ENCODE measurements around the gene ZNF561. TPM values are rescaled to one million over a fixed set of nuclear protein-coding genes. Genes with fewer than 3 reads are reported as not detected.

Gene ZNF561
- total and polyA plus RNA-seq, 10 of the 15 experiments (the other 5 are each of a cell fraction or from before 2014, with no cell fraction given) = 12.8 to 38.2 (median 22.2) TPM

GRCh38 chr19:9584073-9584833 lies 36.8 kb downstream of the ZNF561 start, which contains the start of gene ZNF121 (continued):
- TF ChIP-seq PAX5 (IDR thresholded peaks at IDR 0.05; ENCODE audit: borderline replicate concordance, low read depth, low read length) = no peak; the same call in 1 of the 2 replicates
- peak; percentile 90 for TF ChIP-seq ZBTB40 (IDR thresholded peaks at IDR 0.05; ENCODE audit: borderline replicate concordance)
- no peak for TF ChIP-seq SUZ12 (IDR thresholded peaks at IDR 0.05; ENCODE audit: unreplicated experiment)
- TF ChIP-seq BHLHE40 (IDR thresholded peaks at IDR 0.05; ENCODE audit: borderline replicate concordance in 1 of 2, low read depth in 2 of 2, low read length in 1 of 2) = peak; percentile 16 to 35; a peak in 2 of 4 replicates
- peak; percentile 54 for TF ChIP-seq HCFC1 (IDR thresholded peaks at IDR 0.05; ENCODE audit: low read length)
- TF ChIP-seq MYB (IDR thresholded peaks at IDR 0.05; ENCODE audit: borderline replicate concordance, low read depth, low read length) = no peak
- peak; percentile 34; the same call in 1 of the 2 replicates for TF ChIP-seq GATAD2B (conservative IDR thresholded peaks at IDR 0.05; ENCODE audit: low read depth)
- TF ChIP-seq ESRRA (IDR thresholded peaks at IDR 0.05; ENCODE audit: low read length) = peak; percentile 69; the same call in 1 of the 2 replicates
- TF ChIP-seq ASH2L (IDR thresholded peaks at IDR 0.05; ENCODE audit: borderline replicate concordance, low read depth) = 0 out of 2 replicates have a peak, but pooled peaks have one; percentile 67
- TF ChIP-seq STAT1 (conservative IDR thresholded peaks at IDR 0.05) = peak; percentile 61; the same call in 1 of the 2 replicates
- TF ChIP-seq EZH2 (IDR thresholded peaks at IDR 0.05; ENCODE audit: borderline replicate concordance, control insufficient read depth, low read depth, low read length) = no peak
- no peak for TF ChIP-seq SIX5 (IDR thresholded peaks at IDR 0.05; ENCODE audit: low read depth, low read length, severe bottlenecking)
- peak; percentile 69; the same call in 2 of the 3 replicates for TF ChIP-seq POU2F2 (IDR thresholded peaks at IDR 0.05; ENCODE audit: borderline replicate concordance, low read depth, low read length)
- no peak for TF ChIP-seq ZNF207 (IDR thresholded peaks at IDR 0.05; ENCODE audit: borderline replicate concordance)
- no peak for TF ChIP-seq HDGF (IDR thresholded peaks at IDR 0.05)
- peak; percentile 64; the same call in 1 of the 2 replicates for TF ChIP-seq CHD2 (IDR thresholded peaks at IDR 0.05; ENCODE audit: borderline replicate concordance, low read depth, low read length)
- no peak for TF ChIP-seq TARDBP (IDR thresholded peaks at IDR 0.05; ENCODE audit: borderline replicate concordance)
- no peak for TF ChIP-seq MTA3 (IDR thresholded peaks at IDR 0.05; ENCODE audit: borderline replicate concordance, low read length)
- no peak for TF ChIP-seq SMC3 (IDR thresholded peaks at IDR 0.05; ENCODE audit: borderline replicate concordance, low read length)
- TF ChIP-seq YY1 (IDR thresholded peaks at IDR 0.05; ENCODE audit: low read depth, low read length) = peak; percentile 98
- no peak for TF ChIP-seq HDAC6 (IDR thresholded peaks at IDR 0.05; ENCODE audit: unreplicated experiment)
- 0 out of 2 replicates have a peak, but pooled peaks have one; percentile 81 for TF ChIP-seq CHD1 (IDR thresholded peaks at IDR 0.05; ENCODE audit: low read depth, low read length)
- TF ChIP-seq MXI1 (IDR thresholded peaks at IDR 0.05; ENCODE audit: low read depth, low read length) = peak; percentile 95
- no peak for TF ChIP-seq HSF1 (IDR thresholded peaks at IDR 0.05; ENCODE audit: low read depth, low read length)
- TF ChIP-seq CBFB (IDR thresholded peaks at IDR 0.05; ENCODE audit: low read depth) = peak; percentile 57; the same call in 1 of the 2 replicates
- no peak for TF ChIP-seq ZNF24 (IDR thresholded peaks at IDR 0.05)

Measured in GM12878 (cell line).